ENCODE measurements around the gene PEAK3. TPM values are rescaled to one million over a fixed set of nuclear protein-coding genes. Genes with fewer than 3 reads are reported as not detected.

Gene PEAK3
- total and polyA plus RNA-seq, 2 experiments from 2014 or later, result 0.15 TPM; not detected in 1

- Histone ChIP-seq H3K36me3 (replicated peaks; ENCODE audit: insufficient read depth, low read depth) (no peaks in the 10 kb centered on the region), H3K9me2 (replicated peaks; ENCODE audit: insufficient read depth) (no peaks in the 10 kb centered on the region), H2AFZ (peak overlapping the region; percentile 4), H3K4me1 (ENCODE audit: insufficient read depth) (peaks cover 40% of the 10 kb centered on the region), H3K27me3 (no peaks in the 10 kb centered on the region), H3K4me3 (peak overlapping the region; percentile 82), H3K27ac (peak overlapping the region; percentile 97), H3K9me3 (ENCODE audit: low read depth) (no peaks in the 10 kb centered on the region), H3K79me2 (peaks cover 77% of the 10 kb centered on the region), H4K20me1 (ENCODE audit: insufficient read depth, poor library complexity, severe bottlenecking) (peaks cover 24% of the 10 kb centered on the region), H3K4me2 (peak overlapping the region; percentile 84)
- under 1% methylated on average over 34 of the region's 48 CpGs for WGBS (ENCODE audit: low lambda C conversion rate, missing lambda C conversion rate)
- DNase-seq (ENCODE audit: low spot score), result peak; percentile 80
- TF ChIP-seq EZH2 (IDR thresholded peaks at IDR 0.05; ENCODE audit: borderline replicate concordance), result no peak
- no peak for TF ChIP-seq CTCF (IDR thresholded peaks at IDR 0.05; ENCODE audit: poor library complexity)
- TF ChIP-seq EZH2phosphoT487 (IDR thresholded peaks at IDR 0.05; ENCODE audit: low read depth, severe bottlenecking, unreplicated experiment), result no peak
Measured at GRCh38 chr19:2235381-2236063, 46.5 kb downstream of the PEAK3 start.

- Histone ChIP-seq H3K9me2 (replicated peaks; ENCODE audit: insufficient read depth) (no peaks in the 10 kb centered on the region), H4K20me1 (ENCODE audit: insufficient read depth, poor library complexity, severe bottlenecking) (peaks cover 20% of the 10 kb centered on the region), H3K27ac (peak overlapping the region; percentile 97), H3K4me2 (peak overlapping the region; percentile 84), H3K79me2 (peaks cover 72% of the 10 kb centered on the region), H3K27me3 (no peaks in the 10 kb centered on the region), H3K9me3 (ENCODE audit: low read depth) (no peaks in the 10 kb centered on the region), H3K4me3 (peak overlapping the region; percentile 82), H2AFZ (no peak overlapping the region), H3K4me1 (ENCODE audit: insufficient read depth) (peaks cover 35% of the 10 kb centered on the region), H3K36me3 (replicated peaks; ENCODE audit: insufficient read depth, low read depth) (no peaks in the 10 kb centered on the region)
- DNase-seq (ENCODE audit: low spot score), result no peak
- 38% methylated on average over 6 of the region's 6 CpGs for WGBS (ENCODE audit: low lambda C conversion rate, missing lambda C conversion rate)
- TF ChIP-seq EZH2phosphoT487 (IDR thresholded peaks at IDR 0.05; ENCODE audit: low read depth, severe bottlenecking, unreplicated experiment), result no peak
- TF ChIP-seq EZH2 (IDR thresholded peaks at IDR 0.05; ENCODE audit: borderline replicate concordance), result no peak
- TF ChIP-seq CTCF (IDR thresholded peaks at IDR 0.05; ENCODE audit: poor library complexity), result no peak
Measured at GRCh38 chr19:2234996-2235380, 47.0 kb downstream of the PEAK3 start.

- Histone ChIP-seq H4K20me1 (ENCODE audit: insufficient read depth, poor library complexity, severe bottlenecking) (peaks cover 11% of the 10 kb centered on the region), H3K27ac (peak overlapping the region; percentile 97), H3K27me3 (no peaks in the 10 kb centered on the region), H3K4me2 (peak overlapping the region; percentile 84), H2AFZ (no peak overlapping the region), H3K4me3 (no peak overlapping the region), H3K9me3 (ENCODE audit: low read depth) (no peaks in the 10 kb centered on the region), H3K9me2 (replicated peaks; ENCODE audit: insufficient read depth) (no peaks in the 10 kb centered on the region), H3K79me2 (peaks cover 59% of the 10 kb centered on the region), H3K4me1 (ENCODE audit: insufficient read depth) (peaks cover 27% of the 10 kb centered on the region), H3K36me3 (replicated peaks; ENCODE audit: insufficient read depth, low read depth) (no peaks in the 10 kb centered on the region)
- WGBS (ENCODE audit: low lambda C conversion rate, missing lambda C conversion rate), result 95% methylated on average over 23 of the region's 25 CpGs
- DNase-seq (ENCODE audit: low spot score), result no peak
- TF ChIP-seq EZH2phosphoT487 (IDR thresholded peaks at IDR 0.05; ENCODE audit: low read depth, severe bottlenecking, unreplicated experiment) (no peak), EZH2 (IDR thresholded peaks at IDR 0.05; ENCODE audit: borderline replicate concordance) (no peak), CTCF (IDR thresholded peaks at IDR 0.05; ENCODE audit: poor library complexity) (no peak)
Measured at GRCh38 chr19:2233601-2234280, 48.2 kb downstream of the PEAK3 start.

Data from hepatocyte (in vitro differentiated cells).